ENCODE measurements around the gene SLC4A1.
A peak's percentile ranks its signal among the peaks of the same experiment; 100 is the strongest.

The SLC4A1 gene

DNA sequence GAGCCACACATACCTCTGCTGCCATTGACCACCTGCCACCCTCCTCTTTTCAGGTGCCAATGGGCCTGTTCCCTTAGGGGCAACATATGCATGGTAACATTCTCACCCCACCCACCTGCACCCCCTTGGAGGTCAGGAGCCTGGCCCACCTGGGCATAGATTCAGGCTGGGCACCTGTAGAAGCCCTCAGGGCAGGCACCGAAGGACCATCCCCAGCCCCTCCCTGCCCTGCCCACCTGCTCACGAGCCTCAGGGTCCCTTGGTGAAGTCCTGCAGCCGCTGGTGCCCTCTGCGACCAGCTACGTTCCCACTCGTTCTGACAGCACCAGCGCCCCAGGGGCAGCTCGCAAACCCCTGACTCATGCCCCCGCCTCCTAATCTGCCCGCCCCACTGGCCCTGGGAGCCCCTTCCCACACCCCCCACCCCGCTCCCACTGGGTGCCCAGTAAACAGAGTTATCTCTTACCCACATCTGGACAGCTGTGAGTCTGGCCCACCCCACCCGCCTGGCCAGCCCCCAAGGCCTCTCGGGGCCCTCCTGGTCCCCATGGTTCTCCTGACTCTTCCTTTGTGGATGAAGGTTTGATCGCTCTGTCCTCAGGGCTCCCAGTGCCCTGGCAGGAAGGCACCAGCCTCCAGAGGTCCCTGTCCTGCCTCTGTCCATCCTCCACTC lies at the start of gene SLC4A1:
SLC4A1 (minus strand) TSS at position 318 of the 673 bp plus-strand sequence. CDS start 5,269 bp downstream, outside the sequence.
- no peak for DNase-seq

DNA sequence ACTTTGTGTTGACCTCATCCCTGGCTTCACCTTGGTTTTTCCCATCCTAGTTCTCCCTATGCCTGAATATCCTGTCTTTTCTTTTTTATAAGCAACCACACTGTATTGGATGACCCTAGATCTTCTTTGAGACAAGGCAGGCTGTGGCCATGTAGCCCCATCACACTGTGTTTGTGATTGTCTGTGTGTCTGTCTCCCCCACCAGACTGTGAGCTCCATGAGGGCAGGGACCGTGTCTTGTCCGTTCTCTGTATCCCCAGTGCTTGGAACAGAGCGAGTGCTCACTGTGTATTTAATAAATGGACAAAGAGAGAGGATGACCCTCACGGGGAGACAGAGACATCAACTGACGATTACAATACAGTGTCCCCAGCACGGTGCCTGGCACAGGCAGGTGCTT lies 49.6 kb upstream of the SLC4A1 start:
- DNase-seq: no peak

DNA sequence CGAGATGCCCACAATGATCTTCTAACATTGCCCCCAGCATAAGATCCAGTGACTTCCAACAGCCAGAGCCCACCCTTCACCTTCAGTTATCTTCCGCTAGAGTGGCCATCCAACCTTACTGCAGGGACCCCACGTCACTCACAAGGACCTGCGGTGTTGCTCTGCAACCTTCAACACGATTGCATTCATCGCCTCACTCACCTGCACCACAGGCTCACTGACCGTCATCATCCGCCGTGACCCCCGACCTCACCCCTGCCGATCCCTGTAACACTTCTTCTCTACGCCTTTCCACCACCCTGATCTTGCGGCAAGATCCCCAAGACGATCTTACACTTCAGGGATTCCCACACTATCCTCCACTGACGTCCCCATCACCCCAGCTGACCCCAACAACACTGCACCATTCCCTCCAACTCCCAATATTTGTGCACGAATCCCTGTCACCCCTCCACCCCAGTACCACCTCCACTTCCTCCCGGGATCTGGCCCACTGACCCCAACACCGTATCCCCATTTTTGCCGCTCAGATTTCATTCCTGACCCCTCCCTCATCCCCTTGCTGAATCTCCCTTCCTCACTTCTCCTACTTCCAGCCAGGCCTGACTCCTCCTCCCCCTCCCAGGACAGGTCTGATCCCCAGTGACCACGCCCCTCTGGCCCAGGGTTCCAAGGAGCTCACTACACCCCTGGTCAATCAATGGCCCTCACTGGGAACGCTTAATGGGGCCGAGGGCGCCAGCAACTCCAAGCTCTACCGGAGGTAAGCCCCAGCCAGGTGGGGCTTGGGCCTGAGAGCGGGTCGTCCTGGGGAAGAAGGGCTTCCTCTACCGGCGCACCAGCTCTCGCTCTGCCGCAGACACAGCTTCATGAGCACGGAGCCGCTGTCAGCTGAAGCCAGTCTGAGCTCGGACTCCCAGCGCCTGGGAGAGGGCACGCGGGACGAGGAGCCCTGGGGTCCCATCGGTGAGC lies 48.1 kb upstream of the SLC4A1 start:
- no peak for DNase-seq

DNA sequence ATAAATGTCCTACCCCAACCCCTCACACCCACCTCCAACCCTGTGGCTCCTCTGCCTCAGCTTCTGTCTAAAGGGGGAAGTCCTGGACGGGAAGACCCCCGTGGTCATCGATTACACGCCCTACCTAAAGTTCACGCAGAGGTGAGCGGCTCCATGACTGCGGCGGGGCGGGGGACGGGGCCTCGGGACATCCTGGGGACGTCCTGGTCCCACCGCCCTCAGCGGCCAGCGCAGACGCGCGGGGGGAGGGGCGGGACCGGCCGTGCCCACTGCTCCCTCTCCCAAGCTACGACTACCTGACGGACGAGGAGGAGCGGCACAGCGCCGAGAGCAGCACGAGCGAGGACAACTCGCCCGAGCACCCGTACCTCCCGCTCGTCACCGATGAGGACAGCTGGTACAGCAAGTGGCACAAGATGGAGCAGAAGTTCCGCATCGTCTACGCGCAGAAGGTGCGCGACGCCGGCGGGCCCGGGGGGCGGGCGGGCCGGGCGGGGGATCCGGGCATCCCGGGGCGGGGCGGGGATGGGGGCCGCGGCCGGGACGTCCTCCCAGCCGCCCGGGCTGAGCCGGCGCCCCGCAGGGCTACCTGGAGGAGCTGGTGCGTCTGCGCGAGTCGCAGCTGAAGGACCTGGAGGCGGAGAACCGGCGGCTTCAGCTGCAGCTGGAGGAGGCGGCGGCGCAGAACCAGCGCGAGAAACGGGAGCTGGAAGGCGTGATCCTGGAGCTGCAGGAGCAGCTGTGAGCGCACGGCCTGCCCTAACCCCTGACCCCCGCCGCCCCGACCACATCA lies 47.1 kb upstream of the SLC4A1 start:
- DNase-seq: peak; percentile 57

DNA sequence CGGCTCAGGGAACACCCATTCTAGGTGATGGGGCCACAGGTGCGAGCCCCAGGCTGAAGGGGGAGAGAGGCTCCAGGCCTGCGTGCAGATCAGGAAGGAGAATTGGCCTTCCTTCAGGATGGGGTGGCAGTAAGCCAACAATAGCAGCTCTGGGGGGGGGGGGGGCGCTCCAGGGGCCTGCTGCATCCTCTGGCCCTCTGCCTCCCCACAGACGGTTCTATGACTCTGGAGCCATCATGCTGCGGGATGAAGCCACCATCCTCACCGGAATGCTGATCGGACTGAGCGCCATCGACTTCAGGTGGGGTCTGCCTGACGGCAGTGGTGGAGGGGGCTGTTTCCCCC lies 46.6 kb upstream of the SLC4A1 start:
- DNase-seq: no peak

DNA sequence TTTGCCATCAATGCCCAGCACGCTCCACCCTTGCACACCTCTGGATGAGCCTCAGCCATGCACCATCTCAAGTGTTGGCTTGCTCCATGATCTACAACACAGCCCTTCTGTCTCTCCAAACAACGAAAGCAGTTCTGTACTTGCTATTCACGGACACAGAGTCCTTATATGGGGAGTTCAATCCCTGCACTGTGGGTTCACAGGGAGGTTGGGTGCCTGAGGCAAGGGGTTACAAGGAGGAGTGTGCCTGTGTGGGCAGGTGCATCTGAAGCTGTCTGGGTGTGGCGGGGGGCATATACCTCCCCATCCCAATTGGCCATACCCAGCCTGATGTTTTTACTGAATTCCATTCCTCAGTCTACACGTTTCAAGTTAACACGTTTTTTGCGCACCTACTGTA lies 46.1 kb upstream of the SLC4A1 start:
- DNase-seq: no peak

DNA sequence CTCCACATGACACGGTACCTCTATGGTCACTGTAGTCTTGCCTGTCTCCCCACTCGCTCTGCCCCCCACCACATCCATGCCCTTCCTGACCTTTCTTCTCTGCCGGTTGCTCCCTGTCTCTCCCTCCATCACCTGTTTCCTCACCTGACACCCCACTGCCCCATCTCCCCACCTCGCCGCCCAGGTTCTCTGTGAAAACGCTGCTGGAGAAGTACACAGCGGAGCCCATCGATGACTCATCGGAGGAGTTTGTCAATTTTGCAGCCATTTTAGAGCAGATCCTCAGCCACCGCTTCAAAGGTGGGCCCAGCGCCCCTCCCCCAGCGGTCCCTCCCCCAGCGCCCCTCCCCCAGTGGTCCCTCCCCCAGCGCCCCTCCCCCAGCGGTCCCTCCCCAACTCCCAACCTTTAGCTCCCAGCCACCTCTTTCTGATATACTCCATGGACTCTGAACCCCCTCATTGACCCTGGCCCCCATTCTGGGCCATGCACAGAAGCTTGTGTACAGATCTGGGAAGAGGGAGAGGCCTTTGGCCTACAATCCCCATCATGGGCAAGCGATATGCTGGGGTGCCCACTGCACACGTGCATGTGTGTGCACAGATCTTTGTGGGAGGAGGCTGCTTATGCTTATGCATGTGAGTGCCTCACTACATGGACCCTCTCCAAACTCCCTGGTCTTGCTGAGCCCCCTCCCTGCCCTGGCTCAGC lies 44.6 kb upstream of the SLC4A1 start:
- no peak for DNase-seq

DNA sequence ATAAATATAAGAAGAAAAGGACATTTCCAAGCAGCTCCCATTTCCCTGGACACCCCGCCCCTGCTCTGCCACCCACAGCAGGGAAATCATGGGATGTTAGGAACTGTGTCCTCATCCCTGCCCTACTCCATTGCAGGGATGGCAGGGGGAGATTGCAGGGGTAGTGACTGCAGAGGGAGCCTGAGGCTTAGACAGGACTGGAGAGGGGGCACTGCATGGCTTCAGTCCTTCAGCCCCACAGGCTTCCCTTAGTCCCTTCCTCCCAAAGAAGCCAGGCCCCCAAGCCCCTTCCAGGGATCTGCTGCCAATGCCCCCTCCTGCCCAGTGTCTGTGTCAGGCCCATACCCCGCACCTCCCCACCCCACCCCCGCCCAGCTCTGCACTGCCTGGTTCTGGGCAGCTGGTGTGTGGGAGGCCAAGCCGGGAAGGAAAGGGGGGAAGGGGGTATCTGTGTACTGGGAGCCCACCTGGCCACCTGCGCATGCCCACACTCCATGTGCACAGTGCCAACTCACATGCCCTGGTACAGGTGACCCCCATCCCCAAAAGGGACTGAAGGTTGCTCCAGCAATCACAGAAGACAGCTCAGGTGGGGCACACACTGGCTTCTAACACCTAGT lies 43.7 kb upstream of the SLC4A1 start:
- DNase-seq: no peak

DNA sequence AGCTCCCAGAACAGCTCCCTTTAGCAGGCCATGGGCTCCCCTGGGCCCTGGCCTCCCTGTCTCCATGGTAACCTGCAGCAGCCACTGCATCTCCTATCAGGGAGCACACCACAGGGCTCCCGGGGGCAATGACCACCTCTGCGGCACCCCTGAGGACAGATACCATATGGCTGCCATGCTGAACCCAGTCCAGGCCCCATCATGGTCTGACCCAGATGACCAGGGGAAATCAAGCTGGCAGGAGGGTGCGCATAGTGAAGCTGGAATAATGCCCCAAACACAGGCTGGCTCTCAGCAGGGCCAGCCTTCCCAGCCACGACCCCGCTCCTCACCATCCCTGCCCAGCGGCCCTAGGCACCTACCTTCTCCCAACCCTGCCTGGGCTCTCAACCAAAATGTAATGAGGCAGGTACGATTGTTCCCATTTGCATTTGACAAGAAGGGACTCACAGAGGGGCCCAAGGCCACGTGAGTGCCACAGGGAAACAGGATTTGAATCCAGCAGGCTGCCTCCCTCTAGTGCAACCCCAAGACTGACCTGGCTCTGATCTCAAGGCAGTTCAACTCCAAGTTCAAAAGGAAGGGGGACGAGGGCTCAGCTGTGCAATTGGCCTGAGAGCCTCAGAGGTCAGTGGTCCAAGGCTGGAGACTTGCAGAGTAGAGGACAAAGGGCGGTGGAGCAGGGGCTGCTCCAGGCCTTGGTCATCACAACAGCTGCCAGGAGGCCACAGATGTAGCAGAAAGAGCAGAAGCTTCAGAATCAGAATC lies 42.9 kb upstream of the SLC4A1 start:
- DNase-seq: no peak

DNA sequence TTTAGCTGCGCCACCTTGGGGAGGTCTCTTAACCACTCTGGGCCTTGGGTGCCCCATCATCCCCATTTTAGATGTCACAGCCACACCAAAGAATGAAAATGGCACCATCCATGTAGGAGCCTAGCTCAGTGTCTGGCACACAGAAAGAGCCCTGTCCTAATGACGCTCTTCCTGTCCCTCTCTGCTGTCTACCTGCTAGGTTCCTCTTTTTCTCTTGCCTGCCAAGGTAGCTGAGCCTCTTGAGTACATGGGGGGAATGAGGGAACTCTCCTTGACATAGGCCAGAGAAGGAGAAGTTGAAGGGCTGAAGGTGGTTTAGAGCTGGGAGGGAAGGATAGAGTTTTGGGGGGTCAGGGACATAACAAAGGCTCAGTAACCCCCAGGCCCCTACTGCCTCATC lies 42.3 kb upstream of the SLC4A1 start:
- no peak for DNase-seq

DNA sequence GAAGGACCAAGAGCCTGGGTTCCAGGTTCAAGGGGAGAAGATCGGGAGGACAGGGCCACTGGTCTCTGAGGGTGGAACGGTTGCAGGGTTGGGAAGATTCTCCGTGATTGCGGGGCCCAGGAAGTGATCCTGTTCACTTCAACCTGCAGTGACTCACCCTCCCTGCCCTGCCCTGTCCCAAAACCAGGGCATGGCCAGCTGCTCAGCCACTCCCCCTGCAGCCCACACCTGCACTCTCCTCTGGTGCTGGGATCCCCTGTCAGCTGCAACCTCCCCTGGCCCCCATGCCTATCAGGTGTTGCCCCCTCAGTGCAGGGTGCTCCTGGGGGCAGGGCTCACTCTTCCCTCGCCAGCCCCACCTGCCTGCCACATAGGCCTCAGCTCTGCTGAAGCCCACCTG lies 41.5 kb upstream of the SLC4A1 start:
- no peak for DNase-seq

DNA sequence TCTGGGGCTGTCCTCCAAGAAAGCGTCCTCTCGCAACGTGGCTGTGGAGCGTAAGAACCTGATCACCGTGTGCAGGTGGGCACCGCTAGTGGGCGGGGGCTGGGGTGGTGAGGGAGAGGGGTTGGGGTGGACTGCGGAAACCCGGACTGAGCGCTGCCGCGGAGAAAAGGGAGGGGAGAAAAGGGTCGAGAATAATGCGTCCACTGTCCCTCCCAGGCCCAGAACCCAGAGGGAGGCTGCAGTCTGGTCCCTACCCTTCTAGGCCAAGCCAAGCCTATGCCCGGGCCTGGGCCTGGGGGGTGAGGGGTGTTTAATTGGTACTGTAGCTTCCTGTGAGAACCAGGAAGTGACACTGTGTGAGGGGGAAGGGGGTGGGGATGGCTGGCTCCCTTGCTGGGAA lies 40.9 kb upstream of the SLC4A1 start:
- no peak for DNase-seq

DNA sequence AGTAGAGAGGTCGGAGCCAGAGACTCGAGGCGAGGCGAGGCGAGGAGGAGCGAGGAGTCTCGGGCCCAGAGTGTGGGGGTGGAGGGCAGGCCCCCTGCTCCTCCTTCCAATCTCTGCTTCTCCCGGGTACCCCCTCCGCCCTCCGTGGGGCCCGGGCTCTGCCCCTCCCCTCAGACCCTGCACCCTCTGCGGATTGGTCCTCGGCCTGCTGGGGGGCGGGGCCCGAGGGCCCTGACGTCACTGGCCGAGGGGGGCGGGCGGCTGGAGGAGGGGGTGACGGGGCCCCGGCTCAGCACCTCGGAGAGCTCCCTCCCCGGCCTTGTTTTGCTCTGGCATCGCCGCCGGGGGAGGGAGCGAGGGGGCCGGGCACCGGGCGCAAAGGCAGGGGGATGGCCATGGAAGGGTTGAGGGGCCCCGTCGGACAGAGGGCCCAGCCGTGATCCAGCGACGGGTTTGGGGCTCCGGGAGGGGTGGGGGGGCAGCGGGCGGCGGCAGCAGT lies 40.4 kb upstream of the SLC4A1 start, which contains the start of gene RUNDC3A:
RUNDC3A (plus strand) TSS at position 282 of the 499 bp plus-strand sequence. CDS start 232 bp downstream, outside the sequence.
- peak; percentile 85 for DNase-seq

DNA sequence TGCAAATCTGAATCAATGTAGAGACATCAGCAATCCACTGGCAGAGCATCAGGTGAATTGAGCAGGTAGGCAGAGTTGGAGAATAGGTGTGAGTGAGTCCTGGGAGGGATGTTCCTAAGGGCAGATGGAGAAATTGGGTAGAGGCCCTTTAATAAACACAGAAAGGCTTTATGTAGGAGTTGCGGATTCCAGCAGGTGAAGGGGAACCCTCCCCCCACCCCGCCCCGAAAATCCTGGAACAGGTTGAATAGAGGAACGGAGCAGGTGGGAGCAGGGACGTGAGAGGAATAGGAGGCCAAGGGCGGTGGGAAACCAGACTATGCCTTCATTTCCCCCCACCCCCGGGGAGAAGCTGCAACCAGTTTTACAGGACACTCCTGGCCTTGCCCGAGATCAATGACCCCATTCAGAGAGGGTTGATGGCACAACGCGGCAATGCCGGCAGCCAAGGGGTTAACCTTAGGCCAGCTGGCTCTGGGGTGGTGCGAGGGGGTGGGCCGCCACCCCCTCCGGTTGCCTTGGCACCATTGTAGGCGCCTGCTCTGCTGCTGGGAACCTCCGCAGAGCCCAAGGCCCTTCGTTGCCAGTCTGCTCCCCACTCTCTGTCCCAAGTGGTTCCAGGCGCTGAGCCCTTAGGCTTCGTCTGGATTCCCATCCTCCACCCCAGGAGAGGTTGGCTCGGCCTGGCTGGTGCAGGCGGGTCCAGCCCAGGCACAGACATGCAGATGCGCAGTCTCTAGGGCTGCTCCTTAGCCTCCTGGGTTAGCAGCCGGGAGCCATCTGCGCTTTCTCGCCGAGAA lies 39.7 kb upstream of the SLC4A1 start:
- no peak for DNase-seq

DNA sequence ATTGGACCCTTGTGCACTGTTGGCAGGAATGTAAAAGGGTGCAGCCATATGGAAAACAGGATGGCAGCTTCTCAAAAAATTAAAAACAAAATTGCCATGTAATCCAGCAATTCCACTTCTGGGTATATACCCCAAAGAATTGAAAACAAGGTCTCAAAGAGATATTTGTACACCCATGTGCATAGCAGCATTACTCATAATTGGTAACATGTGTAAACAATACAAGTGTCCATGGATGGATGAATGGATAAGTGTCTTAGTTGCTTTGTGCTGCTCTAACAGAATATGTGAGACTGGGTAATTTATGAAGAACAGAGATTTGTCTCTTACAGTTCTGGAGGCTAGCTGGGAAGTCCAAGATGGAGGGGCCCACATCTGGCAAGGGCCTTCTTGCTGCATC lies 36.7 kb upstream of the SLC4A1 start:
- DNase-seq: no peak

DNA sequence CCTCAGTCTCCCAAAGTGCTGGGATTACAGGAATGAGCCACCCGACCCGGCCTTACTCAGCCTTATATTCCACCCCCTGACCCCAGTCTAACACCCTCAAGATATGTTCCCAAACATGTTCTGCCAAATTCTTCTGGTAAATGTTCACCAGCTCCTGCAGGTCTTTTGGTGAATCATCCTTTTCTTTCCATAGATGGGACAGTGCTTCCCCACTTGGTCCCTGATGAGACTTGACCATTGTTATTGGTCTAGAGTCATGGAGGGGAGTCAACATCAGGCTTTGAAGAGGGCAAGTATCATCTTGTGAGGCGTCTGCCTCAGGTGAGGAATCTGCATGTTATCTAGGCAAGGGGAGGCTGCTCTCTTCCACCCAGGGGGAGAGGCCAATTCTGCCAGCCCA lies 30.0 kb upstream of the SLC4A1 start:
- no peak for DNase-seq

DNA sequence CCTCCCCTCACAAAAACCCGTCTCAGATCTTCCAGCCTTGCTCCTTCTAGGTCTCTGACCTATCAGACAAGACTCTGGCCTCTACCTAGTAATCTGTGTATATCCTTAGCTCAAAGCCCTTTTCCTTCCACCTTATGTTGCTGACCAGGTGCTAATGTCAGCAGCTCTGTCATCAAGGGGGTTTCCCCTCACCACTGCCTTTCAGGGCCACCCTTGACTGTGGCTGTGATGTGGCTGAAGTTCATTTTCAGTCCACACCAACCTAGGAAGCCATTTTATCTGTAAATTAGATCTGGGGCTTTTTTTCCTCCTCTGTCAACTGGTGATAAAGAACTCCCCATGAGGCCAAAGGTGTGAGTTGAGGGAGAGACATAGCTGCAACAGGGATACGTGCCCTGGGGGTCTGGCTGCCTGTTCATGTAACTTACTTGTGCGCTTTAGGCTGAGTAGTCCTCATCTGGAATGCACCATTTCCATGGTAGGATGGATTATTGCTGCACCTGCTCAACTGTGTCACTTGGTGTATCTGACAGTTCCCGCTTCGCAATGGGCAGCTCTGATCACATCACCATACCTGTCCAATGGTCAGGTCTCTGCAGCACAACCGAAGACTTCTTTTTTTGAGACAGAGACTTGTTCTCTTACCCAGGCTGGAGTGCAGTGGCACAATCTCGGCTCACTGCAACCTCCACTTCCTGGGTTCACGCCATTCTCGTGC lies 25.7 kb upstream of the SLC4A1 start:
- DNase-seq: no peak

DNA sequence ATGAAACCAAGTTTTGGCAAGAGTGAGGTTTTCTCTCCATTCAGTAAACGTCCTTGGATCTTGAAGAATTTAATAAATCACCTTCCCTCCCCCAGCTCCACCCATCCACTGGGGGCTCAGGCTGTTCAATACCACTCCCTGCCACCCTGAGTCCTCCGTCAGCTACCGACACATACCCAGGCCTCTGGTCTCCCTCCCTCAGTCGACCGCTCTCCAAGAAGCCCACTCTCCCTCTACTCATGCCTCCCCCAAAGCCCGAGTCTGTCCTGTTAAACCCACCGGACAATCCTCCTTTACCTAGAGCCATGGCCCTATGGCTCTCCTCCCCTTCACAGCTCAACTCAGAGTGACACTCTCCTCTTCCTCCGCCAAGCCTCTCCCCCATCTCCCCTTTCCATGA lies 19.7 kb upstream of the SLC4A1 start:
- DNase-seq: no peak

DNA sequence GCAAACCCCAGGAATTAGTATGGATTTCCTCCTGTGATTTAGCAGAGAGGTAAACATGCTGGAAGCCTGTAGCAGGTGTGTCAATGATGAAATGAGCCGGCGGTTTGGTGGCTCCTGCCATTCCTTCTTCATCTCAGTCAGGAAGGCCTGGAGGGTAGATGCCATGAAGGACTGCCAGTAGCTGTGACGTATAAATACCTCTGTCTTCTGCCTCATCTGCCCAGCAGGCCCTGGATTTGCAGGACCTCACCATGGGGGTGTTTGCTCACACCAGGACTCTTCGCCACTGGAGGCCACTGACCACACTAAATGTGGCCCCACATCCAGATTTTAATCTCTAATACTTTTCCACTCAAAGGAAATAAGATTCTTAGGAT lies 16.1 kb upstream of the SLC4A1 start:
- no peak for DNase-seq

Data from activated naive CD4-positive, alpha-beta T cell treated with Interleukin-2 at 50 U/mL for 16 hours (primary cell).